A673 (cell line): ENCODE data around the gene ZBTB20.

Experiments
- CTCF ChIP-seq: fragments of 300-800, 200-600 bp; sonication (generic); conservative IDR thresholded peaks from 2 replicates; pipeline ENCODE4 v1.5.1; 2017; ENCODE audit warnings: low read depth, mild to moderate bottlenecking, antibody characterized with exemption, low read length, moderate library complexity, mixed read lengths
- EZH2 ChIP-seq: fragments of 200-600 bp; sonication (generic); IDR thresholded peaks from 2 replicates; pipeline ENCODE4 v1.6.1; 2017; ENCODE audit warnings: borderline replicate concordance, low read depth, mild to moderate bottlenecking, mixed read lengths, antibody characterized with exemption, low read length; ENCODE audit not compliant: poor library complexity, severe bottlenecking

GRCh38 chr3:114666623-114667022 is 480.5 kb downstream of the ZBTB20 start:
- no peak for TF ChIP-seq CTCF
- no peak for TF ChIP-seq EZH2
